PC-9 (cell line): ENCODE measurements around the gene ELFN1. TPM values are rescaled to one million over a fixed set of nuclear protein-coding genes. Genes with fewer than 3 reads are reported as not detected.

ENCODE experiments used
- BruUV-seq: library from RNA; stranded (reverse); fragments of 400-500 nt; replicated peaks from 2 replicates; lab custom pipeline; 2021; lab: Mats Ljungman, UMichigan
- CTCF ChIA-PET: fragments of 300-600 bp; sonication (Branson Sonifier 250); formaldehyde crosslinking; loops from one replicate; lab custom pipeline; 2022; ENCODE audit warnings: antibody characterized with exemption; lab: Charles Lee
- POLR2A ChIA-PET: fragments of 300-600 bp; sonication (Branson Sonifier 250); formaldehyde crosslinking; loops from one replicate; lab custom pipeline; 2022; ENCODE audit warnings: antibody characterized with exemption; ENCODE audit not compliant: unreplicated experiment; lab: Charles Lee
- DNase-seq, 2 experiments: peaks; one replicate each; pipeline versions ENCODE4 v3.0.0 to v3.0.0-alpha.2; 2015 to 2022; ENCODE audit warnings: mixed read lengths in 1 of 2
- H2AFZ ChIP-seq: fragments of 200-600 bp; sonication (generic); 2 replicates; pipeline ENCODE4 v1.8.1; 2017; ENCODE audit warnings: antibody characterized with exemption
- H3F3A ChIP-seq: fragments of 200-600 bp; sonication (generic); 2 replicates; pipeline ENCODE4 v1.8.1; 2017; ENCODE audit warnings: antibody characterized with exemption, mild to moderate bottlenecking, low read depth; ENCODE audit not compliant: insufficient read depth
- H3K27ac ChIP-seq: fragments of 200-600 bp; sonication (generic); 2 replicates; pipeline ENCODE4 v1.6.1; 2016; ENCODE audit warnings: mixed run types
- H3K27me3 ChIP-seq: fragments of 200-600 bp; sonication (generic); 2 replicates; pipeline ENCODE4 v1.6.1; 2016; ENCODE audit warnings: low read depth, mixed run types; ENCODE audit not compliant: insufficient read depth
- H3K36me3 ChIP-seq: fragments of 200-600 bp; sonication (generic); 2 replicates; pipeline ENCODE4 v1.6.1; 2016; ENCODE audit warnings: low read depth, mixed run types
- H3K4me1 ChIP-seq: fragments of 200-600 bp; sonication (generic); replicated peaks from 2 replicates; pipeline ENCODE4 v1.6.1; 2016; ENCODE audit warnings: mixed run types; ENCODE audit not compliant: insufficient read depth
- H3K4me2 ChIP-seq: fragments of 200-600 bp; sonication (generic); 2 replicates; pipeline ENCODE4 v1.6.1; 2017; ENCODE audit warnings: mixed run types
- H3K4me3 ChIP-seq: fragments of 200-600 bp; sonication (generic); 2 replicates; pipeline ENCODE4 v1.6.1; 2016; ENCODE audit warnings: mixed run types
- H3K79me2 ChIP-seq: fragments of 200-600 bp; sonication (generic); 2 replicates; pipeline ENCODE4 v1.6.1; 2017; ENCODE audit warnings: low read depth, mixed run types
- H3K9me2 ChIP-seq: fragments of 200-600 bp; sonication (generic); 2 replicates; pipeline ENCODE4 v1.8.1; 2017; ENCODE audit warnings: mild to moderate bottlenecking; ENCODE audit not compliant: insufficient read depth
- H3K9me3 ChIP-seq: fragments of 200-600 bp; sonication (generic); 2 replicates; pipeline ENCODE4 v1.8.1; 2016; ENCODE audit warnings: low read depth; ENCODE audit not compliant: insufficient read depth
- H4K20me1 ChIP-seq: fragments of 200-600 bp; sonication (generic); 2 replicates; pipeline ENCODE4 v1.8.1; 2017; ENCODE audit not compliant: insufficient read depth
- CTCF ChIP-seq: fragments of 200-600 bp; sonication (generic); conservative IDR thresholded peaks from 2 replicates; pipeline ENCODE4 v1.6.1; 2017; ENCODE audit warnings: mixed run types, antibody characterized with exemption, mild to moderate bottlenecking, moderate library complexity
- EZH2 ChIP-seq: fragments of 200-600 bp; sonication (generic); IDR thresholded peaks from 2 replicates; pipeline ENCODE4 v1.8.0; 2017; ENCODE audit warnings: antibody characterized with exemption, low read depth
- intact Hi-C: fragments of 100-400 bp; cut with micrococcal nuclease; formaldehyde crosslinking; loops from one replicate; pipeline ENCODE4 v1.10.0; 2022; ENCODE audit not compliant: unreplicated experiment
- total RNA-seq: library from RNA; stranded (reverse); gene quantifications from 2 replicates; pipeline ENCODE4 v1.2.3, GENCODE V29; 2021

ELFN1 gene
- total RNA-seq, 1 experiment from 2014 or later, result 0.09 TPM

GRCh38 chr7:1632506-1632905, 37.6 kb upstream of the ELFN1 start:
- no peaks in the 10 kb centered on the region for H3K9me2 ChIP-seq
- H2AFZ ChIP-seq, result no peak overlapping the region
- H3K27ac ChIP-seq, result no peak overlapping the region
- ChIA-PET POLR2A (no interaction called here), CTCF (no interaction called here)
- no peak overlapping the region for H3K4me3 ChIP-seq
- no peaks in the 10 kb centered on the region for H3K9me3 ChIP-seq
- intact Hi-C loops, result no loop called here
- 0 out of 2 replicates have a peak, but pooled peaks cover 2% of the 10 kb centered on the region for H4K20me1 ChIP-seq
- BruUV-seq, result no TSS peak
- peaks cover 66% of the 10 kb centered on the region for H3K27me3 ChIP-seq
- no peaks in the 10 kb centered on the region for H3F3A ChIP-seq
- TF ChIP-seq CTCF (no peak), EZH2 (no peak)
- H3K4me1 ChIP-seq, result no peaks in the 10 kb centered on the region
- H3K36me3 ChIP-seq, result no peaks in the 10 kb centered on the region
- no peak for DNase-seq
- H3K79me2 ChIP-seq, result no peaks in the 10 kb centered on the region
- no peak overlapping the region for H3K4me2 ChIP-seq

- CTCF ChIA-PET, result no interaction called here
- no peak overlapping the region for H3K4me2 ChIP-seq
- intact Hi-C loops, result no loop called here
- H3K4me1 ChIP-seq, result no peaks in the 10 kb centered on the region
- H4K20me1 ChIP-seq, result no peaks in the 10 kb centered on the region
- no peaks in the 10 kb centered on the region for H3K9me3 ChIP-seq
- no peak overlapping the region for H3K4me3 ChIP-seq
- H3K9me2 ChIP-seq, result no peaks in the 10 kb centered on the region
- H2AFZ ChIP-seq, result no peak overlapping the region
- no peaks in the 10 kb centered on the region for H3K36me3 ChIP-seq
- no peak overlapping the region for H3K27ac ChIP-seq
- POLR2A ChIA-PET, result no interaction called here
- no TSS peak for BruUV-seq
- TF ChIP-seq CTCF (no peak), EZH2 (no peak)
- no peaks in the 10 kb centered on the region for H3K79me2 ChIP-seq
- peaks cover 65% of the 10 kb centered on the region for H3K27me3 ChIP-seq
- H3F3A ChIP-seq, result no peaks in the 10 kb centered on the region
- DNase-seq, result no peak
Measured at GRCh38 chr7:1632916-1633785, 36.9 kb upstream of the ELFN1 start.

GRCh38 chr7:1635401-1635800, 34.7 kb upstream of the ELFN1 start:
- Histone ChIP-seq H3K27ac (no peak overlapping the region), H3K4me1 (no peaks in the 10 kb centered on the region), H4K20me1 (no peaks in the 10 kb centered on the region), H3K9me2 (no peaks in the 10 kb centered on the region), H2AFZ (no peak overlapping the region), H3K36me3 (no peaks in the 10 kb centered on the region), H3K27me3 (peaks cover 55% of the 10 kb centered on the region), H3K9me3 (no peaks in the 10 kb centered on the region), H3K4me2 (no peak overlapping the region), H3F3A (no peaks in the 10 kb centered on the region), H3K79me2 (no peaks in the 10 kb centered on the region), H3K4me3 (no peak overlapping the region)
- ChIA-PET CTCF (no interaction called here), POLR2A (no interaction called here)
- no TSS peak for BruUV-seq
- intact Hi-C loops, result no loop called here
- no peak for TF ChIP-seq CTCF
- no peak for TF ChIP-seq EZH2
- DNase-seq, result no peak
